HepG2 (cell line): ENCODE measurements around the gene PHLPP2. TPM values are rescaled to one million over a fixed set of nuclear protein-coding genes. Genes with fewer than 3 reads are reported as not detected.

ENCODE experiments used
- ATRX ChIP-seq: sonication (generic); formaldehyde crosslinking; IDR thresholded peaks from 2 replicates; pipeline ENCODE4 v1.4.0; 2020; ENCODE audit warnings: missing genetic modification reagents, borderline replicate concordance
- CBFB ChIP-seq: sonication (generic); formaldehyde crosslinking; IDR thresholded peaks from 2 replicates; pipeline ENCODE4 v1.4.0; 2020; ENCODE audit warnings: missing genetic modification reagents
- FOXC1 ChIP-seq: sonication (generic); formaldehyde crosslinking; IDR thresholded peaks from 2 replicates; pipeline ENCODE4 v1.8.0; 2022; ENCODE audit warnings: mild to moderate bottlenecking, missing genetic modification reagents, borderline replicate concordance
- GZF1 ChIP-seq: sonication (generic); formaldehyde crosslinking; IDR thresholded peaks from 2 replicates; pipeline ENCODE4 v1.5.1; 2020; ENCODE audit warnings: mild to moderate bottlenecking, missing genetic modification reagents
- JUND ChIP-seq: sonication (generic); formaldehyde crosslinking; IDR thresholded peaks from 2 replicates; pipeline ENCODE4 v1.8.0; 2022; ENCODE audit warnings: mild to moderate bottlenecking, missing genetic modification reagents
- MAFK ChIP-seq, 2 experiments: IDR thresholded peaks in 1 of 2; conservative IDR thresholded peaks in 1 of 2; 2 replicates each; pipeline ENCODE4 v1.6.1; 2011; ENCODE audit warnings: improper control_type of control experiment in 2 of 2, low read length in 2 of 2
- NFYB ChIP-seq: sonication (generic); formaldehyde crosslinking; IDR thresholded peaks from 2 replicates; pipeline ENCODE4 v1.4.0; 2020; ENCODE audit warnings: missing genetic modification reagents
- RAD21 ChIP-seq: fragments of 450-650 bp; formaldehyde crosslinking; IDR thresholded peaks from 2 replicates; pipeline ENCODE4 v1.5.0; 2020; ENCODE audit warnings: mild to moderate bottlenecking
- REL ChIP-seq: sonication (generic); formaldehyde crosslinking; conservative IDR thresholded peaks from 2 replicates; pipeline ENCODE4 v1.8.0; 2022; ENCODE audit warnings: mild to moderate bottlenecking, missing genetic modification reagents, moderate library complexity
- SOX6 ChIP-seq, 2 experiments: fragments of 450-650 bp in 1 of 2; sonication (generic) in 1 of 2; formaldehyde crosslinking in 1 of 2; IDR thresholded peaks; 2 replicates each; pipeline versions ENCODE4 v1.4.0 to v1.6.1; 2017 to 2020; ENCODE audit warnings: antibody characterized with exemption in 1 of 2, mild to moderate bottlenecking in 1 of 2, missing genetic modification reagents in 1 of 2
- SRY ChIP-seq: sonication (generic); formaldehyde crosslinking; IDR thresholded peaks from 2 replicates; pipeline ENCODE4 v1.8.0; 2022; ENCODE audit warnings: mild to moderate bottlenecking, missing genetic modification reagents
- ZBTB10 ChIP-seq: sonication (generic); formaldehyde crosslinking; IDR thresholded peaks from 2 replicates; pipeline ENCODE4 v1.4.0; 2020; ENCODE audit warnings: missing genetic modification reagents, borderline replicate concordance
- ZBTB38 ChIP-seq: sonication (generic); formaldehyde crosslinking; IDR thresholded peaks from 2 replicates; pipeline ENCODE4 v1.5.1; 2020; ENCODE audit warnings: mild to moderate bottlenecking, missing genetic modification reagents
- ZNF234 ChIP-seq: sonication (generic); formaldehyde crosslinking; conservative IDR thresholded peaks from 2 replicates; pipeline ENCODE4 v1.5.1; 2020; ENCODE audit warnings: mild to moderate bottlenecking, missing genetic modification reagents
- ZNF414 ChIP-seq: sonication (generic); formaldehyde crosslinking; IDR thresholded peaks from 2 replicates; pipeline ENCODE4 v1.5.0; 2020; ENCODE audit warnings: missing genetic modification reagents
- polyA plus RNA-seq, 8 experiments: library from polyadenylated mRNA; depleted of rRNA in 3 of 8; stranded (reverse) in 7 of 8; unstranded in 1 of 8; fragments of >200 nt; fragmentation: Illumina TruSeq in 4 of 8; extraction: Trizol in 4 of 8; gene quantifications; 2 replicates each; pipeline versions ENCODE4 v1.2.1 to v1.2.3, GENCODE V29; 2011 to 2016; ENCODE audit warnings: low read depth in 4 of 8, missing spikeins in 1 of 8, mixed read lengths in 1 of 8; ENCODE audit not compliant: insufficient read depth in 1 of 8
- total RNA-seq, 5 experiments: library from RNA; depleted of rRNA; stranded (reverse); fragments of >200 nt; fragmentation: Illumina TruSeq; extraction: Trizol; gene quantifications; 2 replicates each; pipeline ENCODE4 v1.2.3, GENCODE V29; 2016; ENCODE audit warnings: low read depth in 1 of 5
- TF ChIP-seq, protein P1 (sequence below): sonication (generic); formaldehyde crosslinking; IDR thresholded peaks from 2 replicates; pipeline ENCODE4; 2020; ENCODE audit warnings: missing genetic modification reagents, mild to moderate bottlenecking, borderline replicate concordance
- TF ChIP-seq, protein P2 (sequence below): sonication (generic); formaldehyde crosslinking; IDR thresholded peaks from 2 replicates; pipeline ENCODE4 v1.4.0; 2020; ENCODE audit warnings: low read depth, missing genetic modification reagents
- TF ChIP-seq, protein P3 (sequence below): sonication (generic); formaldehyde crosslinking; IDR thresholded peaks from 2 replicates; pipeline ENCODE4 v1.4.0; 2020; ENCODE audit warnings: mild to moderate bottlenecking, missing genetic modification reagents
- TF ChIP-seq, protein P4 (sequence below): sonication (generic); formaldehyde crosslinking; IDR thresholded peaks from 2 replicates; pipeline ENCODE4 v1.4.0; 2020; ENCODE audit warnings: mild to moderate bottlenecking, missing genetic modification reagents

PHLPP2 gene
- total and polyA plus RNA-seq, 2 of the 13 experiments (the other 11 are each of a cell fraction or from before 2014, with no cell fraction given) = 8.9 TPM

DNA sequence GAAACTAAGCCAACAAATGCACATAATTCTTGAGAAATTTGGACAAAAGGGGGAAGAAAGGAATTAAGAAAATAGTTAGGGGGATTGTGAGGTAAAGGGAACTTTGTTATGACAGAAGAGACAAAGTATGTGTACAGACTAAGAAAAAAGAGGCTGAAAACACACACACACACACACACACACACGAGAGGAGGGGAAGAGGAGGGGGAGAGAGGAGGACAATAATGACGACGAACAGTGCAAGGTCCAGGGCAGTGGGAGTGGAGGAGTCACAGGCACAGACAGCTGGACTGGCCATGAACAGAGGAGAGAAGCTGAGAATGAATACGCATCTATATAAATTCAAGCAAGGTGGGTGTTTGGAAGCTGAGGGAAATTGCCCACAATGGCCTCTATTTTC lies 54.0 kb downstream of the PHLPP2 start (continued):
- TF ChIP-seq FOXC1 (CRISPR knock-in tag) = no peak; the same call in 1 of the 2 replicates
- no peak for TF ChIP-seq RAD21 (CRISPR knock-in tag)
- TF ChIP-seq ZBTB10 = no peak
- TF ChIP-seq, protein P1, sequence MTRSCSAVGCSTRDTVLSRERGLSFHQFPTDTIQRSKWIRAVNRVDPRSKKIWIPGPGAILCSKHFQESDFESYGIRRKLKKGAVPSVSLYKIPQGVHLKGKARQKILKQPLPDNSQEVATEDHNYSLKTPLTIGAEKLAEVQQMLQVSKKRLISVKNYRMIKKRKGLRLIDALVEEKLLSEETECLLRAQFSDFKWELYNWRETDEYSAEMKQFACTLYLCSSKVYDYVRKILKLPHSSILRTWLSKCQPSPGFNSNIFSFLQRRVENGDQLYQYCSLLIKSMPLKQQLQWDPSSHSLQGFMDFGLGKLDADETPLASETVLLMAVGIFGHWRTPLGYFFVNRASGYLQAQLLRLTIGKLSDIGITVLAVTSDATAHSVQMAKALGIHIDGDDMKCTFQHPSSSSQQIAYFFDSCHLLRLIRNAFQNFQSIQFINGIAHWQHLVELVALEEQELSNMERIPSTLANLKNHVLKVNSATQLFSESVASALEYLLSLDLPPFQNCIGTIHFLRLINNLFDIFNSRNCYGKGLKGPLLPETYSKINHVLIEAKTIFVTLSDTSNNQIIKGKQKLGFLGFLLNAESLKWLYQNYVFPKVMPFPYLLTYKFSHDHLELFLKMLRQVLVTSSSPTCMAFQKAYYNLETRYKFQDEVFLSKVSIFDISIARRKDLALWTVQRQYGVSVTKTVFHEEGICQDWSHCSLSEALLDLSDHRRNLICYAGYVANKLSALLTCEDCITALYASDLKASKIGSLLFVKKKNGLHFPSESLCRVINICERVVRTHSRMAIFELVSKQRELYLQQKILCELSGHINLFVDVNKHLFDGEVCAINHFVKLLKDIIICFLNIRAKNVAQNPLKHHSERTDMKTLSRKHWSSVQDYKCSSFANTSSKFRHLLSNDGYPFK = no peak
- TF ChIP-seq SOX6 (IDR thresholded peaks at IDR 0.05) = no peak
- peak; percentile 89 for TF ChIP-seq SOX6 (CRISPR knock-in tag; IDR thresholded peaks at IDR 0.05)
- TF ChIP-seq SRY (CRISPR knock-in tag) = no peak
- TF ChIP-seq CBFB = no peak
- no peak for TF ChIP-seq ZNF234
- peak; percentile 27; the same call in 1 of the 2 replicates for TF ChIP-seq ZNF414 (CRISPR knock-in tag)
- 0 out of 2 replicates have a peak, but pooled peaks have one; percentile 41 for TF ChIP-seq GZF1 (CRISPR knock-in tag)
- TF ChIP-seq REL (CRISPR knock-in tag) = no peak; the same call in 1 of the 2 replicates
- TF ChIP-seq, protein P2, sequence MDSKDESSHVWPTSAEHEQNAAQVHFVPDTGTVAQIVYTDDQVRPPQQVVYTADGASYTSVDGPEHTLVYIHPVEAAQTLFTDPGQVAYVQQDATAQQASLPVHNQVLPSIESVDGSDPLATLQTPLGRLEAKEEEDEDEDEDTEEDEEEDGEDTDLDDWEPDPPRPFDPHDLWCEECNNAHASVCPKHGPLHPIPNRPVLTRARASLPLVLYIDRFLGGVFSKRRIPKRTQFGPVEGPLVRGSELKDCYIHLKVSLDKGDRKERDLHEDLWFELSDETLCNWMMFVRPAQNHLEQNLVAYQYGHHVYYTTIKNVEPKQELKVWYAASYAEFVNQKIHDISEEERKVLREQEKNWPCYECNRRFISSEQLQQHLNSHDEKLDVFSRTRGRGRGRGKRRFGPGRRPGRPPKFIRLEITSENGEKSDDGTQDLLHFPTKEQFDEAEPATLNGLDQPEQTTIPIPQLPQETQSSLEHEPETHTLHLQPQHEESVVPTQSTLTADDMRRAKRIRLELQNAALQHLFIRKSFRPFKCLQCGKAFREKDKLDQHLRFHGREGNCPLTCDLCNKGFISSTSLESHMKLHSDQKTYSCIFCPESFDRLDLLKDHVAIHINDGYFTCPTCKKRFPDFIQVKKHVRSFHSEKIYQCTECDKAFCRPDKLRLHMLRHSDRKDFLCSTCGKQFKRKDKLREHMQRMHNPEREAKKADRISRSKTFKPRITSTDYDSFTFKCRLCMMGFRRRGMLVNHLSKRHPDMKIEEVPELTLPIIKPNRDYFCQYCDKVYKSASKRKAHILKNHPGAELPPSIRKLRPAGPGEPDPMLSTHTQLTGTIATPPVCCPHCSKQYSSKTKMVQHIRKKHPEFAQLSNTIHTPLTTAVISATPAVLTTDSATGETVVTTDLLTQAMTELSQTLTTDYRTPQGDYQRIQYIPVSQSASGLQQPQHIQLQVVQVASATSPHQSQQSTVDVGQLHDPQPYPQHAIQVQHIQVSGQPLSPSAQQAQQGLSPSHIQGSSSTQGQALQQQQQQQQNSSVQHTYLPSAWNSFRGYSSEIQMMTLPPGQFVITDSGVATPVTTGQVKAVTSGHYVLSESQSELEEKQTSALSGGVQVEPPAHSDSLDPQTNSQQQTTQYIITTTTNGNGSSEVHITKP (CRISPR knock-in tag) = no peak
- TF ChIP-seq, protein P3, sequence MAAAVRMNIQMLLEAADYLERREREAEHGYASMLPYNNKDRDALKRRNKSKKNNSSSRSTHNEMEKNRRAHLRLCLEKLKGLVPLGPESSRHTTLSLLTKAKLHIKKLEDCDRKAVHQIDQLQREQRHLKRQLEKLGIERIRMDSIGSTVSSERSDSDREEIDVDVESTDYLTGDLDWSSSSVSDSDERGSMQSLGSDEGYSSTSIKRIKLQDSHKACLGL (CRISPR knock-in tag) = no peak
- TF ChIP-seq NFYB = no peak
- no peak for TF ChIP-seq MAFK (conservative IDR thresholded peaks at IDR 0.05 in 1 of 2, IDR thresholded peaks at IDR 0.05 in 1 of 2; ENCODE audit: low read length in 2 of 2)
- TF ChIP-seq ATRX = no peak
- TF ChIP-seq, protein P4, sequence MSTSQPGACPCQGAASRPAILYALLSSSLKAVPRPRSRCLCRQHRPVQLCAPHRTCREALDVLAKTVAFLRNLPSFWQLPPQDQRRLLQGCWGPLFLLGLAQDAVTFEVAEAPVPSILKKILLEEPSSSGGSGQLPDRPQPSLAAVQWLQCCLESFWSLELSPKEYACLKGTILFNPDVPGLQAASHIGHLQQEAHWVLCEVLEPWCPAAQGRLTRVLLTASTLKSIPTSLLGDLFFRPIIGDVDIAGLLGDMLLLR (CRISPR knock-in tag) = no peak
- TF ChIP-seq ZBTB38 = peak; percentile 53; the same call in 1 of the 2 replicates
- TF ChIP-seq JUND (CRISPR knock-in tag) = 0 out of 2 replicates have a peak, but pooled peaks have one; percentile 40
